ENCODE data around the gene GAPDH. TPM values are rescaled to one million over a fixed set of nuclear protein-coding genes. Genes with fewer than 3 reads are reported as not detected.

Gene GAPDH
- total and polyA plus RNA-seq, 10 of the 15 experiments (the other 5 are each of a cell fraction or from before 2014, with no cell fraction given): 5,606 to 14,240 (median 9,400) TPM

DNA sequence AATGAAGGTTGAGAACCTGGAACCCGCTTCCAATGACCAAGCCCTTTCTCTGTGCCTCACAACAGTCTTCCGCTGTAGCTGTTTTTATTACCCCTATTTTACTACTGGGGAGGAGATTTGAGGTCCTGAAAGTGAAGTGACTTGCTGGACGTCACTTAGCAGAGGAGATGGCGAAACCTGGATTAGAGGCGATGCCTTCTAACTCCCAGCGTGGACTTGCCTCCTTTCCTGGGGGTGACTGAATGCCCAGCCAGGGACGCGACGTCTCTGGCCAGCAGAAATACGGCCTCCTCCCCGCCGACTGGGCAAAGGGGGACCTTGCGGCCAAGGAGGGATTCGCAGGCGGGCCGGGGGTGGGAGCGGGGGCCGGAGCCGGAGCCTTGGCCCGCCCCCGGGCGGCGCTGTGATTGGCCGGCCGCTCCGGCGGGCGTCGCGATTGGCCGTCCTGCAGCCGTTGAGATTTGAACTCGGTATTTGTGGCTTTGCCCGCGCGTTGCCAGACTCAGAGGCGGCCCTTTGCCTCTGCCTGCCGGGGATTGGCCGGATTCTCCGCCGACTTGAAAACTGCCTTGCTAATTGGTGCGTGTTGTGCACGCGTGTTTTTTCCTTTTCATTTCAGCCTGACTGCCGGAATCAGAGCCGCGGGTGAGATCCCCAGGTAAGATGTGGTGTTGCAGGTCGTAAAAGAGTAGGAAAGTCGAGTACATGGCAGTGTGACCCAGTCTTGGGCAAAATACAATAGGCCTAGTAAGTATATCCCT, 40.6 kb upstream of the GAPDH start, which contains the start of gene NCAPD2 (continued):
- TF ChIP-seq SREBF1 (IDR thresholded peaks at IDR 0.05; ENCODE audit: low read length) (no peak), ETV6 (conservative IDR thresholded peaks at IDR 0.05 in 1 of 2, IDR thresholded peaks at IDR 0.05 in 1 of 2; ENCODE audit: borderline replicate concordance in 1 of 2, low read depth in 1 of 2) (no peak), TBL1XR1 (IDR thresholded peaks at IDR 0.05; ENCODE audit: low read depth, low read length) (no peak), RFX5 (IDR thresholded peaks at IDR 0.05; ENCODE audit: low read depth, low read length) (0 out of 2 replicates have a peak, but pooled peaks have one; percentile 45), MTA3 (IDR thresholded peaks at IDR 0.05; ENCODE audit: borderline replicate concordance, low read length) (no peak), ZNF24 (IDR thresholded peaks at IDR 0.05) (no peak), EP300 (IDR thresholded peaks at IDR 0.05; ENCODE audit: borderline replicate concordance in 1 of 2, control insufficient read depth in 1 of 2, low read depth in 2 of 2, low read length in 2 of 2) (no peak), BMI1 (IDR thresholded peaks at IDR 0.05; ENCODE audit: borderline replicate concordance) (no peak), MYC (IDR thresholded peaks at IDR 0.05; ENCODE audit: insufficient read depth, insufficient read length, insufficient replicate concordance, low read length, severe bottlenecking) (no peak), HDGF (IDR thresholded peaks at IDR 0.05) (no peak), ZNF622 (IDR thresholded peaks at IDR 0.05) (no peak), ZNF384 (IDR thresholded peaks at IDR 0.05; ENCODE audit: borderline replicate concordance, low read depth, low read length) (no peak)
- TF ChIP-seq, protein P1, sequence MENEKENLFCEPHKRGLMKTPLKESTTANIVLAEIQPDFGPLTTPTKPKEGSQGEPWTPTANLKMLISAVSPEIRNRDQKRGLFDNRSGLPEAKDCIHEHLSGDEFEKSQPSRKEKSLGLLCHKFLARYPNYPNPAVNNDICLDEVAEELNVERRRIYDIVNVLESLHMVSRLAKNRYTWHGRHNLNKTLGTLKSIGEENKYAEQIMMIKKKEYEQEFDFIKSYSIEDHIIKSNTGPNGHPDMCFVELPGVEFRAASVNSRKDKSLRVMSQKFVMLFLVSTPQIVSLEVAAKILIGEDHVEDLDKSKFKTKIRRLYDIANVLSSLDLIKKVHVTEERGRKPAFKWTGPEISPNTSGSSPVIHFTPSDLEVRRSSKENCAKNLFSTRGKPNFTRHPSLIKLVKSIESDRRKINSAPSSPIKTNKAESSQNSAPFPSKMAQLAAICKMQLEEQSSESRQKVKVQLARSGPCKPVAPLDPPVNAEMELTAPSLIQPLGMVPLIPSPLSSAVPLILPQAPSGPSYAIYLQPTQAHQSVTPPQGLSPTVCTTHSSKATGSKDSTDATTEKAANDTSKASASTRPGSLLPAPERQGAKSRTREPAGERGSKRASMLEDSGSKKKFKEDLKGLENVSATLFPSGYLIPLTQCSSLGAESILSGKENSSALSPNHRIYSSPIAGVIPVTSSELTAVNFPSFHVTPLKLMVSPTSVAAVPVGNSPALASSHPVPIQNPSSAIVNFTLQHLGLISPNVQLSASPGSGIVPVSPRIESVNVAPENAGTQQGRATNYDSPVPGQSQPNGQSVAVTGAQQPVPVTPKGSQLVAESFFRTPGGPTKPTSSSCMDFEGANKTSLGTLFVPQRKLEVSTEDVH (IDR thresholded peaks at IDR 0.05; ENCODE audit: low read depth, partially characterized antibody): no peak
- TF ChIP-seq, protein P2, sequence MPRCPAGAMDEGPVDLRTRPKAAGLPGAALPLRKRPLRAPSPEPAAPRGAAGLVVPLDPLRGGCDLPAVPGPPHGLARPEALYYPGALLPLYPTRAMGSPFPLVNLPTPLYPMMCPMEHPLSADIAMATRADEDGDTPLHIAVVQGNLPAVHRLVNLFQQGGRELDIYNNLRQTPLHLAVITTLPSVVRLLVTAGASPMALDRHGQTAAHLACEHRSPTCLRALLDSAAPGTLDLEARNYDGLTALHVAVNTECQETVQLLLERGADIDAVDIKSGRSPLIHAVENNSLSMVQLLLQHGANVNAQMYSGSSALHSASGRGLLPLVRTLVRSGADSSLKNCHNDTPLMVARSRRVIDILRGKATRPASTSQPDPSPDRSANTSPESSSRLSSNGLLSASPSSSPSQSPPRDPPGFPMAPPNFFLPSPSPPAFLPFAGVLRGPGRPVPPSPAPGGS (IDR thresholded peaks at IDR 0.05; ENCODE audit: borderline replicate concordance, insufficient read depth, low read depth, low read length, poor library complexity, severe bottlenecking): no peak
- TF ChIP-seq, protein P3, sequence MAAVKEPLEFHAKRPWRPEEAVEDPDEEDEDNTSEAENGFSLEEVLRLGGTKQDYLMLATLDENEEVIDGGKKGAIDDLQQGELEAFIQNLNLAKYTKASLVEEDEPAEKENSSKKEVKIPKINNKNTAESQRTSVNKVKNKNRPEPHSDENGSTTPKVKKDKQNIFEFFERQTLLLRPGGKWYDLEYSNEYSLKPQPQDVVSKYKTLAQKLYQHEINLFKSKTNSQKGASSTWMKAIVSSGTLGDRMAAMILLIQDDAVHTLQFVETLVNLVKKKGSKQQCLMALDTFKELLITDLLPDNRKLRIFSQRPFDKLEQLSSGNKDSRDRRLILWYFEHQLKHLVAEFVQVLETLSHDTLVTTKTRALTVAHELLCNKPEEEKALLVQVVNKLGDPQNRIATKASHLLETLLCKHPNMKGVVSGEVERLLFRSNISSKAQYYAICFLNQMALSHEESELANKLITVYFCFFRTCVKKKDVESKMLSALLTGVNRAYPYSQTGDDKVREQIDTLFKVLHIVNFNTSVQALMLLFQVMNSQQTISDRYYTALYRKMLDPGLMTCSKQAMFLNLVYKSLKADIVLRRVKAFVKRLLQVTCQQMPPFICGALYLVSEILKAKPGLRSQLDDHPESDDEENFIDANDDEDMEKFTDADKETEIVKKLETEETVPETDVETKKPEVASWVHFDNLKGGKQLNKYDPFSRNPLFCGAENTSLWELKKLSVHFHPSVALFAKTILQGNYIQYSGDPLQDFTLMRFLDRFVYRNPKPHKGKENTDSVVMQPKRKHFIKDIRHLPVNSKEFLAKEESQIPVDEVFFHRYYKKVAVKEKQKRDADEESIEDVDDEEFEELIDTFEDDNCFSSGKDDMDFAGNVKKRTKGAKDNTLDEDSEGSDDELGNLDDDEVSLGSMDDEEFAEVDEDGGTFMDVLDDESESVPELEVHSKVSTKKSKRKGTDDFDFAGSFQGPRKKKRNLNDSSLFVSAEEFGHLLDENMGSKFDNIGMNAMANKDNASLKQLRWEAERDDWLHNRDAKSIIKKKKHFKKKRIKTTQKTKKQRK (IDR thresholded peaks at IDR 0.05; ENCODE audit: low read depth, low read length): no peak
- TF ChIP-seq, protein P4, sequence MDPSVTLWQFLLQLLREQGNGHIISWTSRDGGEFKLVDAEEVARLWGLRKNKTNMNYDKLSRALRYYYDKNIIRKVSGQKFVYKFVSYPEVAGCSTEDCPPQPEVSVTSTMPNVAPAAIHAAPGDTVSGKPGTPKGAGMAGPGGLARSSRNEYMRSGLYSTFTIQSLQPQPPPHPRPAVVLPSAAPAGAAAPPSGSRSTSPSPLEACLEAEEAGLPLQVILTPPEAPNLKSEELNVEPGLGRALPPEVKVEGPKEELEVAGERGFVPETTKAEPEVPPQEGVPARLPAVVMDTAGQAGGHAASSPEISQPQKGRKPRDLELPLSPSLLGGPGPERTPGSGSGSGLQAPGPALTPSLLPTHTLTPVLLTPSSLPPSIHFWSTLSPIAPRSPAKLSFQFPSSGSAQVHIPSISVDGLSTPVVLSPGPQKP (IDR thresholded peaks at IDR 0.05; ENCODE audit: low read depth, low read length): 0 out of 2 replicates have a peak, but pooled peaks have one; percentile 5
- TF ChIP-seq, protein P5, sequence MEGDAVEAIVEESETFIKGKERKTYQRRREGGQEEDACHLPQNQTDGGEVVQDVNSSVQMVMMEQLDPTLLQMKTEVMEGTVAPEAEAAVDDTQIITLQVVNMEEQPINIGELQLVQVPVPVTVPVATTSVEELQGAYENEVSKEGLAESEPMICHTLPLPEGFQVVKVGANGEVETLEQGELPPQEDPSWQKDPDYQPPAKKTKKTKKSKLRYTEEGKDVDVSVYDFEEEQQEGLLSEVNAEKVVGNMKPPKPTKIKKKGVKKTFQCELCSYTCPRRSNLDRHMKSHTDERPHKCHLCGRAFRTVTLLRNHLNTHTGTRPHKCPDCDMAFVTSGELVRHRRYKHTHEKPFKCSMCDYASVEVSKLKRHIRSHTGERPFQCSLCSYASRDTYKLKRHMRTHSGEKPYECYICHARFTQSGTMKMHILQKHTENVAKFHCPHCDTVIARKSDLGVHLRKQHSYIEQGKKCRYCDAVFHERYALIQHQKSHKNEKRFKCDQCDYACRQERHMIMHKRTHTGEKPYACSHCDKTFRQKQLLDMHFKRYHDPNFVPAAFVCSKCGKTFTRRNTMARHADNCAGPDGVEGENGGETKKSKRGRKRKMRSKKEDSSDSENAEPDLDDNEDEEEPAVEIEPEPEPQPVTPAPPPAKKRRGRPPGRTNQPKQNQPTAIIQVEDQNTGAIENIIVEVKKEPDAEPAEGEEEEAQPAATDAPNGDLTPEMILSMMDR (IDR thresholded peaks at IDR 0.05 in 2 of 3, conservative IDR thresholded peaks at IDR 0.05 in 1 of 3; ENCODE audit: control insufficient read depth in 2 of 3, extremely low read depth in 1 of 3, insufficient read depth in 1 of 3, low read depth in 3 of 3, low read length in 3 of 3): peak in 2 of 3 experiments; percentile 2 to 25; a peak in 1 of 6 replicates
